GM12875 (cell line): ENCODE results near the gene ZBTB16.

Source experiments
- H3K4me3 ChIP-seq: one replicate; pipeline ENCODE4 v1.5.1; 2011; ENCODE audit warnings: low read depth, low read length, control low read depth
- TF ChIP-seq, protein P1 (sequence below): IDR thresholded peaks from 2 replicates; pipeline ENCODE4 v1.5.1; 2011; ENCODE audit warnings: low read depth, mild to moderate bottlenecking, control low read depth, inconsistent platforms, low read length, moderate library complexity, borderline replicate concordance; ENCODE audit not compliant: insufficient read depth

The ZBTB16 gene

DNA sequence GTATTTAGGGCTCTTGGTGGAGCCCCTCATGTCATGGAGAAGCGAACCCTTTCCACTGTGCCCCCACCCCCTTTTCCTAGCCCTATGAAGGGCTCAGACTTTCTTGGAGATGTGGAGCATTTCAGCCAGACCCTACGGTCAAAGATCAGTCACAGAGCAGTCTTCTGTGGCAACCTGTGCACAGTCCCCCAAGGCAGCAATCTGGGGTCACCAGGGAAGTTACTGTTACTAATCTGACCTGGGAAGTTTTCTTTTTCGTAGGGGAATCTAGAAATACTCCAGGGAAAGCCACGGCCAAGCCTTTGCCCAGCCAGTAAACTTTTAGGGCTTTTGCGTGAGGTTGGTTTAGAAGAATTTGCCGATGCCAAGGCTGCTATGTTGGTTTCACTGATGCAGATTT lies 50.6 kb downstream of the ZBTB16 start:
- no peak overlapping the region for H3K4me3 ChIP-seq
- TF ChIP-seq, protein P1, sequence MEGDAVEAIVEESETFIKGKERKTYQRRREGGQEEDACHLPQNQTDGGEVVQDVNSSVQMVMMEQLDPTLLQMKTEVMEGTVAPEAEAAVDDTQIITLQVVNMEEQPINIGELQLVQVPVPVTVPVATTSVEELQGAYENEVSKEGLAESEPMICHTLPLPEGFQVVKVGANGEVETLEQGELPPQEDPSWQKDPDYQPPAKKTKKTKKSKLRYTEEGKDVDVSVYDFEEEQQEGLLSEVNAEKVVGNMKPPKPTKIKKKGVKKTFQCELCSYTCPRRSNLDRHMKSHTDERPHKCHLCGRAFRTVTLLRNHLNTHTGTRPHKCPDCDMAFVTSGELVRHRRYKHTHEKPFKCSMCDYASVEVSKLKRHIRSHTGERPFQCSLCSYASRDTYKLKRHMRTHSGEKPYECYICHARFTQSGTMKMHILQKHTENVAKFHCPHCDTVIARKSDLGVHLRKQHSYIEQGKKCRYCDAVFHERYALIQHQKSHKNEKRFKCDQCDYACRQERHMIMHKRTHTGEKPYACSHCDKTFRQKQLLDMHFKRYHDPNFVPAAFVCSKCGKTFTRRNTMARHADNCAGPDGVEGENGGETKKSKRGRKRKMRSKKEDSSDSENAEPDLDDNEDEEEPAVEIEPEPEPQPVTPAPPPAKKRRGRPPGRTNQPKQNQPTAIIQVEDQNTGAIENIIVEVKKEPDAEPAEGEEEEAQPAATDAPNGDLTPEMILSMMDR, result no peak

DNA sequence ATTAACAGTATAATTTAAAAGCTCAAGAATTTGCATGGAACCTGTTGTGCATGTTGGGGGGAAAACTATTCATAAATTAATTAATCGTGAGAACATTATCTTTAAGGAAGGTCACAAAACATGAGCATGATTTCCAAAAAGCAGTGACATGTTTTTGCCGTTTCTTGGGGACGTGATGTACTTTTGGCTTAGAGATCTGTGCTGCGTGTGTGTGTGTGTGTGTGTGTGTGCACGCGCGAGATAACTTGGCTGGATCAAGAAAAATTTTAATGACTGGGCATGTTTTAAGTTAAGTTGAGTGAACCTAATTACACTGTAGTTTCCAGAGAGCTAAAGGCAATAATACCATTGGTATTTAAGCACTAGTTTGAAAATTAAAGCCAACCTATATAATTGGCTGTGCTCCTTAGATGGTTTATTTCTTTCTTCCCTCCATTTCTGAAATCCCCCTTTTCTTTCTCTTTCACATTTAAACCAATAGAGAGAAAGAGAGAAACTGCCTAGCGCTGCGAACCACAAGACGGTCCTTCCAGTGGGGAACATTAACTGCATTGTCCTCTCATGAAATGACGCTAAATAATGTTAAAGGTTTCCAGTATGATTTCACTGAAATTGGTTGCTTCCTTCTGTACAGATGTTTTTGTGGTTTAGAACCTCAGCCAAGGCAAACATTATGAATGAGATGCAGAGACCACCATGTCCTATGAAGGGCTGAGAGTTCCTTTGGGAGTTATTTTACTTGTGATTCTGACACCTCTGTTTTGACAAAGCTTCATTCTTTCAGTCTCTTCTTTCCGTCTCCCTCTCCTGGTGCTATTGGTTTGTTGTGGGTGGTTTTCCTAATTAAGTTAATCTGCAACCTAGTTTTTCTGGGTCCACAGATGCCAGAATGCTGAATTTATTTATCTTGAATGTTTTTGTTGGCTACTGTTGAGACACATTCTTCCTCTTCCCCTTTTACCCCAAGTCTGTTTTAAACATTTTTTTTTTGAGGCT lies 51.7 kb downstream of the ZBTB16 start:
- TF ChIP-seq, protein P1, result no peak
- H3K4me3 ChIP-seq, result no peak overlapping the region

DNA sequence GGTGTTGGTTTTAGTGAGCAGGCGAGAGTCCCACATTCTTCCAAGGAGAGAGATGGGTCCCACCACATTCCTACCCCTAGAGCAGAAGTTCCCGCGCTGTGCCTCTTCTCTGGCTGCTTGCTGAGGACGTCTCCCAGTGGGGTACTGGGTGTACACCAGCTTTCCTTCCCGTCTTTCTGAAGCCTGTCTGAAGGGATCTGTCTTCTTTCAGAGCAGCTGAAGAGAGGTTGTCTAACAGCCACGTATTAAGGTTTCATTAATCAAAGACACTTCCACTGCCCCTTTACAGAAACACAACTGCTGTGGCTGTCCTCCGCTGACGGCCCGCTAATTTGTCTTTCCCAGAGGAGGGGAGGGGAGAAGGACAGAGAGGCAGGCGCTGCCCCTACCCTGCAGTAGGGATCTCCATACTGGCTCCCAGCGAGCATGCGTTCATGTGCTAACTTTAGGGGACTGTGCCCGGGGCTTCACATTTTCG lies 56.0 kb downstream of the ZBTB16 start:
- TF ChIP-seq, protein P1, result no peak

DNA sequence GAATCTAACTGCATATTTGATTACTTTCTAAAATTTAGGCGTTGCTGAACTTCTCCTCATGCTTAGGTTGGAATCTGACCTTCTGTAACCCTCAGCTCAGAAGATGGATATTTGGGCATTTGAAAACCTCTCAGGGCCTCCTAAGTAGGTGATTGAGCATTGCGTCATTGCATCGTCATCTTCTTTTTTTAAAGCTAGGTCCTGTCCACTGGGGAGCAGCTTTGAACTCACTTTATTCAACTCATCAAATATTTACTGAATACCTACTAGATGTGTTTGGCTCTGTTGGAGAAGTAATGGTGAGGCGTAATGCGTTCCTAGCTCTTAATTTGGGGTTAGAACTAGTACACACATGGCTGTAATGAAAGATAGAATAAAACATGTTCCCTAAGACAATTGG lies 56.8 kb downstream of the ZBTB16 start:
- no peak overlapping the region for H3K4me3 ChIP-seq
- TF ChIP-seq, protein P1, result no peak

More for the DNA sequence above, 56.0 kb downstream of the ZBTB16 start:
- H3K4me3 ChIP-seq, result no peak overlapping the region

DNA sequence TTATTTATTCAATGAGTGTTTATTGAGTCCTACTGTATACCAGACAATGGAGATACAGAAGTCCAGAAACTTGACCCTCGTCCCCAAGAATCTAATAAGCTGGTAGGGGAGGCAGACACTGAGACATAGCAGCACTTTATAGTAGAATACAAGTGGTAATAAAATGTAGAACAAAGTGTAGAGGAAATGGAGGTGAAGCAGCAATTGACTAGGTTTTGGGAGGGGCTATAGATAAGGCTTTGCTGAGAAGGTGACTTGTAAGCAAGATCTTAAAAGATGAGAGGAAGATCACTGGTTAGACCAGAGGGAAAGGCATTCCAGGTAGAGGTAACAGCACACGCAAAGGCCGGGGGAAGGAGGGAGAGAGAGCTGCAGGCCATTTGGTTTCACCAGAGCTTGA lies 57.3 kb downstream of the ZBTB16 start:
- H3K4me3 ChIP-seq, result no peak overlapping the region
- TF ChIP-seq, protein P1, result no peak

DNA sequence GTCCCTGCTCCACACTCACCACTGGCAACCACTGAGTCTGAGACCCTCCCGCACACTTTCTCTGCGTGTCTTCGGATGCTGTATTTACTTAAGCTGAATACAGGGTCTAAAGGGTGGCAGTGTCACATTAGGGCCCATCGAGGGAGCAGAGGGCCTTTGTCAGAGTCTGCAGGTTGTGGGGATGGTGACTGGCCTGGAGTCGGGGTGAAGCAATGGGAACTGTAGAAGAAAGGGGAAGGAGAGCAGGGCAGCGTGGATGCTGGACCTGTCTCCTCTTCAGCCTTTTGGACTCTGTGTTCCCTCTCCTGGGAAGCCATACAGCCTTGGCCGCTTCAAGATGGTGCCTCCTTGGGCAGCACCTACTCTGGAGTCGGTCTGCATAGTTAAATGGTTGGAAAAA lies 61.1 kb downstream of the ZBTB16 start:
- TF ChIP-seq, protein P1, result no peak
- H3K4me3 ChIP-seq, result no peak overlapping the region

DNA sequence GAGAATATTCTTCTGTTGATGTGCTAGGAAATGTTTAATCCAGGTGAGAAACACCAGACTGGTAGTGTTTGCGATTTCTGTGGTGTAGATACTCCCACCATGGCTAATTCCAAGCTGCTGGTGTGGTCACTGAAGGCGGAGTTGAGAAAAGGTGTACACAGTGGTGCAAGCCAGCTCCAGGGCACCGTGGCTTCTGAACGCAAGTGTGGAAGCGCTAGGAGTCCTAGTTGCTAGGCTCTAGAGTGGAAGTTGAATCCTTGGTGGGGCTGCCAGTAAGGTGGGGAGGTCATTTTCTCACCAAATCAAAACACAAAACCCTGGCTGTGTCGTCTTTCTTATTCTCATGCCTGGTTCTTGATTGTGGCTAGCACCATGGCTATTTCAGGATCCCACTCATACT lies 61.6 kb downstream of the ZBTB16 start:
- H3K4me3 ChIP-seq, result no peak overlapping the region
- TF ChIP-seq, protein P1, result no peak
